GM12878 (cell line): ENCODE data around the gene TMEM235. TPM values are rescaled to one million over a fixed set of nuclear protein-coding genes. Genes with fewer than 3 reads are reported as not detected.

ENCODE experiments used
- ATAC-seq: fragments of 200-7000 bp; cut with Tn5 transposase; 3 replicates; pipeline ENCODE4 v1.9.1; 2020; ENCODE audit warnings: mild to moderate bottlenecking, moderate library complexity
- BruUV-seq: library from RNA; stranded (reverse); fragments of 400-500 nt; replicated peaks from 2 replicates; lab custom pipeline; 2021; lab: Mats Ljungman, UMichigan
- CTCF ChIA-PET: fragments of 300-600 bp; sonication (Branson Sonifier 250); formaldehyde crosslinking; extraction: SDS; loops from one replicate; lab custom pipeline; 2021; ENCODE audit warnings: inconsistent platforms; lab: Yijun Ruan, JAX
- POLR2A ChIA-PET: fragments of 350-600 bp; formaldehyde crosslinking; extraction: SDS; loops from one replicate; lab custom pipeline; 2021; ENCODE audit warnings: inconsistent platforms; lab: Charles Lee
- RAD21 ChIA-PET: fragments of 300-600 bp; sonication (Branson Sonifier 250); formaldehyde crosslinking; loops from one replicate; lab custom pipeline; 2023; ENCODE audit warnings: antibody characterized with exemption; ENCODE audit not compliant: unreplicated experiment; lab: Charles Lee
- SMC1A ChIA-PET: fragments of 300-600 bp; sonication (Branson Sonifier 250); formaldehyde crosslinking; loops from one replicate; lab custom pipeline; 2023; ENCODE audit not compliant: unreplicated experiment, uncharacterized antibody; lab: Charles Lee
- DNase-seq: peaks from one replicate; pipeline ENCODE4 v3.0.0-alpha.2; 2011; ENCODE audit warnings: low read depth, low spot score
- FAIRE-seq: peaks from 3 replicates; lab custom pipeline; 2011; peaks lifted over from hg19 to GRCh38; lab: Jason Lieb, UNC
- H2AFZ ChIP-seq: 2 replicates; pipeline ENCODE4 v1.6.0; 2011; ENCODE audit warnings: low read depth, low read length, control low read depth; ENCODE audit not compliant: control insufficient read depth
- H3K27ac ChIP-seq: 2 replicates; pipeline ENCODE4 v1.5.1; 2011; ENCODE audit warnings: control low read depth; ENCODE audit not compliant: control insufficient read depth, insufficient read depth
- H3K27me3 ChIP-seq, 2 experiments: replicated peaks in 1 of 2; 2 replicates each; pipeline versions ENCODE4 v1.6.0 to v1.6.1; 2011; ENCODE audit warnings: low read length in 1 of 2; ENCODE audit not compliant: control insufficient read depth in 2 of 2, insufficient read depth in 2 of 2
- H3K36me3 ChIP-seq, 2 experiments: 2 replicates each; pipeline ENCODE4 v1.5.1; 2011; ENCODE audit warnings: low read length in 1 of 2; ENCODE audit not compliant: control insufficient read depth in 2 of 2, insufficient read depth in 2 of 2
- H3K4me1 ChIP-seq: 2 replicates; pipeline ENCODE4 v1.6.1; 2011; ENCODE audit warnings: mild to moderate bottlenecking, low read length, moderate library complexity, mixed read lengths; ENCODE audit not compliant: control insufficient read depth, insufficient read depth
- H3K4me2 ChIP-seq: 2 replicates; pipeline ENCODE4 v1.6.0; 2011; ENCODE audit warnings: control low read depth; ENCODE audit not compliant: control insufficient read depth, insufficient read depth
- H3K4me3 ChIP-seq: fragments of 200-600 bp; sonication (generic); 2 replicates; pipeline ENCODE4 v1.5.1; 2016
- H3K79me2 ChIP-seq: 2 replicates; pipeline ENCODE4 v1.6.0; 2011; ENCODE audit warnings: low read length; ENCODE audit not compliant: control insufficient read depth, insufficient read depth
- H3K9ac ChIP-seq: 2 replicates; pipeline ENCODE4 v1.8.0; 2011; ENCODE audit warnings: low read length, control low read depth, mixed read lengths; ENCODE audit not compliant: control insufficient read depth, insufficient read depth
- H3K9me3 ChIP-seq: replicated peaks from 3 replicates; pipeline ENCODE4 v1.5.1; 2011; ENCODE audit warnings: mild to moderate bottlenecking, low read length; ENCODE audit not compliant: control insufficient read depth, insufficient read depth
- H4K20me1 ChIP-seq: 2 replicates; pipeline ENCODE4 v1.6.0; 2011; ENCODE audit not compliant: control insufficient read depth, insufficient read depth
- BACH1 ChIP-seq: fragments of 450-650 bp; IDR thresholded peaks from 2 replicates; pipeline ENCODE4 v1.6.1; 2017; ENCODE audit warnings: mild to moderate bottlenecking, borderline replicate concordance
- BHLHE40 ChIP-seq, 2 experiments: fragments of 450-650 bp in 1 of 2; IDR thresholded peaks; 2 replicates each; pipeline ENCODE4 v1.6.1; 2011 to 2017; ENCODE audit warnings: low read depth in 2 of 2, borderline replicate concordance in 1 of 2, improper control_type of control experiment in 1 of 2, low read length in 1 of 2, mild to moderate bottlenecking in 1 of 2
- CREB1 ChIP-seq: IDR thresholded peaks from 2 replicates; pipeline ENCODE4 v1.6.1; 2012; ENCODE audit warnings: low read depth, mild to moderate bottlenecking, inconsistent platforms
- EP300 ChIP-seq, 2 experiments: fragments of 150-350 bp in 1 of 2; IDR thresholded peaks; 2 replicates each; pipeline ENCODE4 v1.6.1; 2011 to 2012; ENCODE audit warnings: low read depth in 2 of 2, low read length in 2 of 2, borderline replicate concordance in 1 of 2, improper control_type of control experiment in 1 of 2, inconsistent platforms in 1 of 2; ENCODE audit not compliant: control insufficient read depth in 1 of 2
- IKZF1 ChIP-seq: fragments of 450-650 bp; conservative IDR thresholded peaks from 2 replicates; pipeline ENCODE4 v1.6.1; 2017; ENCODE audit warnings: antibody characterized with exemption, mild to moderate bottlenecking
- IKZF2 ChIP-seq, 2 experiments: fragments of 450-650 bp; IDR thresholded peaks; 2 replicates each; pipeline ENCODE4 v1.6.1; 2017; ENCODE audit warnings: mild to moderate bottlenecking in 2 of 2, moderate library complexity in 2 of 2
- JUND ChIP-seq: IDR thresholded peaks from 2 replicates; pipeline ENCODE4 v1.6.1; 2012; ENCODE audit warnings: low read depth, mild to moderate bottlenecking, low read length, improper control_type of control experiment, moderate library complexity
- MEF2A ChIP-seq: IDR thresholded peaks from 2 replicates; pipeline ENCODE4 v1.6.1; 2011; ENCODE audit warnings: low read depth, mild to moderate bottlenecking, low read length, moderate library complexity; ENCODE audit not compliant: insufficient read depth
- MTA3 ChIP-seq: IDR thresholded peaks from 2 replicates; pipeline ENCODE4 v1.6.1; 2012; ENCODE audit warnings: low read length, inconsistent platforms, borderline replicate concordance
- SIN3A ChIP-seq: IDR thresholded peaks from 2 replicates; pipeline ENCODE4 v1.6.1; 2012; ENCODE audit warnings: low read depth, low read length, improper control_type of control experiment
- TCF12 ChIP-seq: IDR thresholded peaks from 2 replicates; pipeline ENCODE4 v1.6.1; 2011; ENCODE audit warnings: low read depth, mild to moderate bottlenecking, low read length
- TCF3 ChIP-seq: IDR thresholded peaks from 2 replicates; pipeline ENCODE4 v1.6.1; 2012; ENCODE audit warnings: low read depth, mild to moderate bottlenecking, low read length, borderline replicate concordance; ENCODE audit not compliant: insufficient read depth
- WGBS: methylation state at CpG from one replicate; pipeline ENCODE4 v1.1.6; 2016; ENCODE audit warnings: low lambda C conversion rate; ENCODE audit not compliant: insufficient replicate concordance, insufficient coverage; ENCODE audit errors: missing lambda C conversion rate; 5-methylcytosine and 5-hydroxymethylcytosine counted together
- in situ Hi-C: fragments of 300-500 bp; cut with MboI; formaldehyde crosslinking; loops from 9 replicates; pipeline ENCODE4 v1.14.3; 2018; ENCODE audit warnings: mixed read lengths
- intact Hi-C: fragments of 100-400 bp; cut with micrococcal nuclease; formaldehyde crosslinking; loops from one replicate; pipeline ENCODE4 v1.14.2; 2022; ENCODE audit not compliant: unreplicated experiment
- polyA plus RNA-seq, 11 experiments: library from polyadenylated mRNA; depleted of rRNA in 4 of 11; unstranded in 6 of 11; stranded (reverse) in 5 of 11; fragments of >200 nt; fragmentation: Nextera tagmentation in 4 of 11; fragmentation: Illumina TruSeq in 1 of 11; extraction: Ambion mirVana in 4 of 11; extraction: Trizol in 1 of 11; gene quantifications; 1 replicate in 1 of 11; 2 replicates in 10 of 11; pipeline versions ENCODE4 v1.2.1 to v1.2.3, GENCODE V29; 2011 to 2016; ENCODE audit warnings: inconsistent platforms in 2 of 11, missing spikeins in 2 of 11, low read depth in 1 of 11
- total RNA-seq, 4 experiments: library from RNA; depleted of rRNA in 3 of 4; stranded (reverse); fragments of >200 nt in 3 of 4; fragmentation: Illumina TruSeq in 1 of 4; extraction: Trizol in 1 of 4; gene quantifications; 2 replicates each; pipeline versions ENCODE4 v1.2.1 to v1.2.3, GENCODE V29; 2013 to 2021
- TF ChIP-seq, protein P1 (sequence below): fragments of 450-650 bp; IDR thresholded peaks from 2 replicates; pipeline ENCODE4 v1.6.1; 2017; ENCODE audit warnings: mild to moderate bottlenecking

The TMEM235 gene
- total and polyA plus RNA-seq, 10 of the 15 experiments (the other 5 are each of a cell fraction or from before 2014, with no cell fraction given) = not detected

DNA sequence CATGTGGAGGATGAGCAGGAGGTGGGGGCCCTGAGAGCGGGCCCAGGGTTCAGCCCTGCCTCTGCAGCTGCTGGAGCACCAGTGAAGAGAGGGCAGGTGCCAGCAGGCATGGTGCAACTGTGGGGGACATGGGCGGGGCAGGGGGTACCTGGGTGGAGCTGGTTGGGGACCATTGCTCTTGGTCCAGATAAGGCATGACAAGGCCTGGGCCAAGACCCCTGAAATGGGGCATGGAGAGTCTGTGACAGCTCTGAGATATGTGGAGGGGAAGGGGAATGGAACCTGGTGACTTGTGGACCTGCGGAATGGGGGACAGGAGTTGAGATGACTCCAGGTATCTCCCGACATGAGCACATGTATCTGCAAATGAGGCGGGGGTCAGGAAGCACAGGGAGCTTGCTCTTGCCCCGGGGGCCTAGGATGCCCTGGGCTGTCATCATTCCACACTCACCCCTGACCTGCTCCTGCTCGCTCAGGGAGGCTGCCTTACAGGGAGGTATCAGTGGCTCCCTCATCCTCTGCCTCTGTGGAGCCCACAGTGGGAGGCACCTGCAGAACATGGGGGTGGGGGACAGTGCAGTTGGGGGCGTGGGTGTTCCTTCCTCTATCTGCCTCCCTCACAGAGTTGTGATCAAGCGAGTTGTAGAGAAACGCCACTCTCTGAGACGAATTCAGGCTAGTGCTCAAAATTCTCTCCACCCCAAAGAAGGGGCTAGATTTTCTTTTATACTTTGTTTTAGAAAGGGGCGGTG lies 40.2 kb downstream of the TMEM235 start (continued):
- TF ChIP-seq, protein P1, sequence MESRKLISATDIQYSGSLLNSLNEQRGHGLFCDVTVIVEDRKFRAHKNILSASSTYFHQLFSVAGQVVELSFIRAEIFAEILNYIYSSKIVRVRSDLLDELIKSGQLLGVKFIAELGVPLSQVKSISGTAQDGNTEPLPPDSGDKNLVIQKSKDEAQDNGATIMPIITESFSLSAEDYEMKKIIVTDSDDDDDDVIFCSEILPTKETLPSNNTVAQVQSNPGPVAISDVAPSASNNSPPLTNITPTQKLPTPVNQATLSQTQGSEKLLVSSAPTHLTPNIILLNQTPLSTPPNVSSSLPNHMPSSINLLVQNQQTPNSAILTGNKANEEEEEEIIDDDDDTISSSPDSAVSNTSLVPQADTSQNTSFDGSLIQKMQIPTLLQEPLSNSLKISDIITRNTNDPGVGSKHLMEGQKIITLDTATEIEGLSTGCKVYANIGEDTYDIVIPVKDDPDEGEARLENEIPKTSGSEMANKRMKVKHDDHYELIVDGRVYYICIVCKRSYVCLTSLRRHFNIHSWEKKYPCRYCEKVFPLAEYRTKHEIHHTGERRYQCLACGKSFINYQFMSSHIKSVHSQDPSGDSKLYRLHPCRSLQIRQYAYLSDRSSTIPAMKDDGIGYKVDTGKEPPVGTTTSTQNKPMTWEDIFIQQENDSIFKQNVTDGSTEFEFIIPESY = no peak
- TF ChIP-seq SIN3A = no peak
- TF ChIP-seq MTA3 = no peak
- TF ChIP-seq TCF3 = no peak

DNA sequence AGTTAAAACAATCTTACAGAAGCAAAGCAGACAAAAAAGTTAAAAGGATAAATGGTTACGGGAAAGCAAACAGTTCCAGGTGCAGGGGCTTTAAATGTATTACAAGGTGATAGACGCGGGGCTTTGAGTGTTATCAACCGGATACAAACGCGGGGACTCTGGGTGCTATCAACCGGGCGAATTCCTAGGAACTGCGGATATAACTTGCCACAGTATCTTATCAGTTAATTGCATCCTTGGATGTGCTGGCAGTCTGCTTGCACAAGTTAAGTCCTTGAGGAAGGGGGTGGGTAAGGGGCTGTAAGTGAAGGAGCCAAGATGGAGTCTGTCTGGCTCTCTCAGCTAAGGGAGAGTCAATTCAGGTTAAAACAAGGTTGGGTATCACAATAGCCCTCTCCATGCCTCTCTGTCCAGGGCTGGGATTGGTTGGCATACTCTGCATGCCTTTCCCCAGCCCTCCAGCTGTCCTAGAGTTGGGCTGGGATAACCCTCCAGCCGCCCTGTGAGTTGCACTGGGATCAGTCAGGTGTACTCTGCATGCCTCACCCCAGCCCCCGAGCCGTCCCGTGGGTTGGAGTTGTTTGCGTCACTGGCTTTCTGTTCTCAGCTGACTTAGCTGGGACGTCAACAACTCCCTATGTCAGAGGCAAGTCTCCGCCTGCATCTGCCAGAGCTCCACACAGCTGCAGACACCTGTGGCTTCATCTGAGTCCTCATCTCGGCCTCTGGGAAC lies 40.9 kb downstream of the TMEM235 start:
- ChIA-PET SMC1A (no interaction called here), RAD21 (no interaction called here), CTCF (interaction anchor here (0.7 kb wide), 1 partner anchor 17 kb away, joined by 3 read pairs; no protein-coding TSS in a partner anchor), POLR2A (interaction anchor here (0.6 kb wide), 1 partner anchor 82 kb away, joined by 3 read pairs; no protein-coding TSS in a partner anchor)
- peaks cover 3 to 5% of the 10 kb centered on the region in 2 experiments; a peak in 3 of 4 replicates for H3K27me3 ChIP-seq
- H3K9me3 ChIP-seq = peaks cover 10% of the 10 kb centered on the region; the same call in 1 of the 3 replicates
- FAIRE-seq (no peak), ATAC-seq (peak; percentile 77), DNase-seq (no peak)
- intact Hi-C loops = no loop called here
- WGBS = 15% methylated on average over 17 of the region's 17 CpGs
- H3K36me3 ChIP-seq = no peaks in the 10 kb centered on the region
- no peak overlapping the region for H3K4me3 ChIP-seq
- no peak overlapping the region for H3K27ac ChIP-seq
- H3K9ac ChIP-seq = no peak overlapping the region
- no TSS peak for BruUV-seq
- H4K20me1 ChIP-seq = no peaks in the 10 kb centered on the region
- H3K4me2 ChIP-seq = peak overlapping the region; percentile 15; the same call in 1 of the 2 replicates
- no peak overlapping the region for H2AFZ ChIP-seq
- in situ Hi-C loops = no loop called here
- H3K4me1 ChIP-seq = peaks cover 26% of the 10 kb centered on the region
- TF ChIP-seq MEF2A (no peak), EP300 (IDR thresholded peaks at IDR 0.05; ENCODE audit: borderline replicate concordance in 1 of 2, control insufficient read depth in 1 of 2, low read depth in 2 of 2, low read length in 2 of 2) (peak; percentile 30 to 45; a peak in 2 of 4 replicates), TCF12 (0 out of 2 replicates have a peak, but pooled peaks have one; percentile 69), CREB1 (peak; percentile 75; the same call in 1 of the 2 replicates), IKZF2 (IDR thresholded peaks at IDR 0.05) (0 out of 4 replicates have a peak, but pooled peaks have one; percentile 23 to 32), BACH1 (no peak), BHLHE40 (IDR thresholded peaks at IDR 0.05; ENCODE audit: borderline replicate concordance in 1 of 2, low read depth in 2 of 2, low read length in 1 of 2) (0 out of 4 replicates have a peak, but pooled peaks of 1 of the 2 experiments have one; percentile 33), IKZF1 (peak; percentile 56), JUND (no peak), TCF3 (0 out of 2 replicates have a peak, but pooled peaks have one; percentile 56)
- H3K79me2 ChIP-seq = no peaks in the 10 kb centered on the region
